Measurements from ENCODE around the gene ATF7.

ATF7 gene

DNA sequence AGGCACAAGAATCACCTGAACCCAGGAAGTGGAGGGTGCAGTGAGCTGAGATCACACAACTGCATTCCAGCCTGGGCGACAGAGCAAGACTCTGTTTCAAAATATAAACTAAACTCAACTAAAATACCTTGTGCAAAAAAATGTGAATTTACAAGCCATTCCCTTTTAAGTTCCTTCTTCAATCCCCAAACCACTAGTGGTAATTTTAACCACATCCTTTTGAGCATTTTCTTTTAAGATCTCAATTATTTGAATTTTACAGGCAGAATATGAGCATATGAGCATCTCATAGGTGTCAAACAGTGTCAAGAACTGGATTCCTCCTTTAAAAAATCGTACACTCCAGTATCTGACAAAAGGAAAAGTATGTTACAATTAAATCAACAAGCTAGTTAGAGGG lies 61.9 kb downstream of the ATF7 start:
- Histone ChIP-seq H3K36me3 (ENCODE audit: control insufficient read depth, low read length) (no peaks in the 10 kb centered on the region), H4K20me1 (ENCODE audit: control insufficient read depth, insufficient read depth, low read depth, low read length) (no peaks in the 10 kb centered on the region), H3F3A (ENCODE audit: control insufficient read depth, insufficient read depth) (no peaks in the 10 kb centered on the region), H3K4me2 (ENCODE audit: low read length) (no peak overlapping the region), H3K27ac (ENCODE audit: low read depth, low read length) (no peak overlapping the region), H3K4me3 (ENCODE audit: low read length) (no peak overlapping the region), H3K4me1 (ENCODE audit: control insufficient read depth, low read length) (peaks cover 8% of the 10 kb centered on the region), H3K79me2 (ENCODE audit: control insufficient read depth, low read length) (no peaks in the 10 kb centered on the region), H3K9me2 (replicated peaks; ENCODE audit: control insufficient read depth, low read length) (no peaks in the 10 kb centered on the region), H3K9me3 (ENCODE audit: control insufficient read depth, insufficient read depth, low read length) (no peaks in the 10 kb centered on the region), H3K27me3 (ENCODE audit: control insufficient read depth, low read length) (no peaks in the 10 kb centered on the region)
- TF ChIP-seq, protein P1, sequence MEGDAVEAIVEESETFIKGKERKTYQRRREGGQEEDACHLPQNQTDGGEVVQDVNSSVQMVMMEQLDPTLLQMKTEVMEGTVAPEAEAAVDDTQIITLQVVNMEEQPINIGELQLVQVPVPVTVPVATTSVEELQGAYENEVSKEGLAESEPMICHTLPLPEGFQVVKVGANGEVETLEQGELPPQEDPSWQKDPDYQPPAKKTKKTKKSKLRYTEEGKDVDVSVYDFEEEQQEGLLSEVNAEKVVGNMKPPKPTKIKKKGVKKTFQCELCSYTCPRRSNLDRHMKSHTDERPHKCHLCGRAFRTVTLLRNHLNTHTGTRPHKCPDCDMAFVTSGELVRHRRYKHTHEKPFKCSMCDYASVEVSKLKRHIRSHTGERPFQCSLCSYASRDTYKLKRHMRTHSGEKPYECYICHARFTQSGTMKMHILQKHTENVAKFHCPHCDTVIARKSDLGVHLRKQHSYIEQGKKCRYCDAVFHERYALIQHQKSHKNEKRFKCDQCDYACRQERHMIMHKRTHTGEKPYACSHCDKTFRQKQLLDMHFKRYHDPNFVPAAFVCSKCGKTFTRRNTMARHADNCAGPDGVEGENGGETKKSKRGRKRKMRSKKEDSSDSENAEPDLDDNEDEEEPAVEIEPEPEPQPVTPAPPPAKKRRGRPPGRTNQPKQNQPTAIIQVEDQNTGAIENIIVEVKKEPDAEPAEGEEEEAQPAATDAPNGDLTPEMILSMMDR (IDR thresholded peaks at IDR 0.05; ENCODE audit: low read depth, low read length, poor library complexity, severe bottlenecking): no peak

DNA sequence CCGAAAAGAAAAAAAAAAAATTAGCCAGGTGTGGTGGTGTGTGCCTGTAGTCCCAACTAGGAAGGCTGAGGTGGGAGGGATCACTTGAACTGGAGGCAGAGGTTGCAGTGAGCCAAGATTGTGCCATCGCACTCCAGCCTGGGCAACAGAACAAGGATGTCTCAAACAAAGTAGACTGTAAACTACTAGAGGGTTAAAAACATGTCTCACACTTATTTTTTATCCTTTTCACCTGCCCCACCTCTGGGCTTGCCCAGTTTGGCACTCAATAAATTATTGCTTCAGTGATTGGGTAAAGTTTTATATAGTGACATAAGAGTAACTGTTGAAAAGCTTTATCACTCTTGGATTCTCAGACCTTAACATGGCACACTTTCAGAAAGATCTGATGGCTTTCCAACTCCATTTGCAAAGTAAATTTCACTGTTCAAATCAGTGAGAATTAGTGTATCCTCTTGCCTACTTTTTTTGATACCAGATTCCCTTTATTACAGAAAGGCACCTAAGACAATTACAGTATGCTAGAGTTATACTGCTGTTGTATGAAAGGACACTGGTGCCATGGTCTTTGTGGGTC lies 62.6 kb downstream of the ATF7 start:
- no peak overlapping the region for H3K4me3 ChIP-seq (ENCODE audit: low read length)
- H3K4me1 ChIP-seq (ENCODE audit: control insufficient read depth, low read length): peaks cover 8% of the 10 kb centered on the region
- no peaks in the 10 kb centered on the region for H3K36me3 ChIP-seq (ENCODE audit: control insufficient read depth, low read length)
- H3K79me2 ChIP-seq (ENCODE audit: control insufficient read depth, low read length): no peaks in the 10 kb centered on the region
- H3K9me2 ChIP-seq (replicated peaks; ENCODE audit: control insufficient read depth, low read length): no peaks in the 10 kb centered on the region
- no peaks in the 10 kb centered on the region for H4K20me1 ChIP-seq (ENCODE audit: control insufficient read depth, insufficient read depth, low read depth, low read length)
- no peaks in the 10 kb centered on the region for H3F3A ChIP-seq (ENCODE audit: control insufficient read depth, insufficient read depth)
- no peaks in the 10 kb centered on the region for H3K9me3 ChIP-seq (ENCODE audit: control insufficient read depth, insufficient read depth, low read length)
- no peak overlapping the region for H3K27ac ChIP-seq (ENCODE audit: low read depth, low read length)
- TF ChIP-seq EZH2phosphoT487 (IDR thresholded peaks at IDR 0.05; ENCODE audit: borderline replicate concordance, low read length): no peak
- TF ChIP-seq, protein P1 (IDR thresholded peaks at IDR 0.05; ENCODE audit: low read depth, low read length, poor library complexity, severe bottlenecking): no peak
- no peak overlapping the region for H3K4me2 ChIP-seq (ENCODE audit: low read length)
- no peaks in the 10 kb centered on the region for H3K27me3 ChIP-seq (ENCODE audit: control insufficient read depth, low read length)

DNA sequence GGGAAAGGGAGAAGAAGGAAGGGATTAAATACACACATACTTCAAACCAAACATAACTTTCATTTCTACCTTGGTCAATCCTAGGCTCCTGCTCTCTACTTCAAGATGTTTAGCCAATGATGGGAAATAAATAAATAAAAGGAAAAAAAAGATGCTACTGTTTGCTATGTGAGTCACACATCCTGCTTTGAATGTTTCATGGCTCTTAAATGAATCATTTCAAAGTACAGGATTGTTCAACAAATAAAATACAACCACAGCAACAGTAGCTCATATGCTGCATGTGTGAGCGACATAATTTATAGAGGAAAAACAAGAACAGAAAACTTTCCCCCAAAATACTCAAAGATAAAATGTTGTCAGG lies 64.6 kb downstream of the ATF7 start:
- Histone ChIP-seq H3K9me3 (ENCODE audit: control insufficient read depth, insufficient read depth, low read length) (no peaks in the 10 kb centered on the region), H4K20me1 (ENCODE audit: control insufficient read depth, insufficient read depth, low read depth, low read length) (no peaks in the 10 kb centered on the region), H3F3A (ENCODE audit: control insufficient read depth, insufficient read depth) (no peaks in the 10 kb centered on the region), H3K4me3 (ENCODE audit: low read length) (no peak overlapping the region), H3K9me2 (replicated peaks; ENCODE audit: control insufficient read depth, low read length) (no peaks in the 10 kb centered on the region), H3K79me2 (ENCODE audit: control insufficient read depth, low read length) (no peaks in the 10 kb centered on the region), H3K27ac (ENCODE audit: low read depth, low read length) (no peak overlapping the region), H3K36me3 (ENCODE audit: control insufficient read depth, low read length) (no peaks in the 10 kb centered on the region), H3K4me1 (ENCODE audit: control insufficient read depth, low read length) (peaks cover 8% of the 10 kb centered on the region), H3K4me2 (ENCODE audit: low read length) (no peak overlapping the region), H3K27me3 (ENCODE audit: control insufficient read depth, low read length) (no peaks in the 10 kb centered on the region)
- TF ChIP-seq, protein P1 (IDR thresholded peaks at IDR 0.05; ENCODE audit: low read depth, low read length, poor library complexity, severe bottlenecking): no peak
- no peak for TF ChIP-seq EZH2phosphoT487 (IDR thresholded peaks at IDR 0.05; ENCODE audit: borderline replicate concordance, low read length)

All from DOHH2 (cell line).